Chondrocyte (in vitro differentiated cells): Measurements from ENCODE around the gene SRPRB. TPM values are rescaled to one million over a fixed set of nuclear protein-coding genes. Genes with fewer than 3 reads are reported as not detected.

ENCODE experiments used
- DNase-seq: peaks from one replicate; pipeline ENCODE4 v3.0.0; 2021; ENCODE audit warnings: mixed read lengths, low spot score
- H3K27ac Mint-ChIP-seq: one replicate; pipeline ENCODE4 v1.8.0; 2021; ENCODE audit warnings: mild to moderate bottlenecking, moderate library complexity, mixed read lengths; ENCODE audit not compliant: unreplicated experiment
- H3K27me3 Mint-ChIP-seq: 2 replicates; pipeline ENCODE4 v1.8.0; 2021; ENCODE audit warnings: low read depth, mixed read lengths
- H3K36me3 Mint-ChIP-seq: 2 replicates; pipeline ENCODE4 v1.8.0; 2021; ENCODE audit warnings: low read depth, mixed read lengths
- H3K4me1 Mint-ChIP-seq: 2 replicates; pipeline ENCODE4 v1.8.0; 2021; ENCODE audit warnings: low read depth, mild to moderate bottlenecking, mixed read lengths
- H3K4me3 Mint-ChIP-seq: one replicate; pipeline ENCODE4 v1.8.0; 2021; ENCODE audit warnings: mild to moderate bottlenecking, moderate library complexity, mixed read lengths; ENCODE audit not compliant: unreplicated experiment
- H3K9me3 Mint-ChIP-seq: 2 replicates; pipeline ENCODE4 v1.8.0; 2021; ENCODE audit warnings: low read depth, mixed read lengths
- CTCF ChIP-seq: fragments of 200-600 bp; sonication (generic); IDR thresholded peaks from 2 replicates; pipeline ENCODE4 v1.5.0; 2021; ENCODE audit warnings: antibody characterized with exemption, mild to moderate bottlenecking, moderate library complexity
- total RNA-seq: library from RNA; stranded (reverse); gene quantifications from 3 replicates; pipeline ENCODE4 v1.2.1, GENCODE V29; 2021

SRPRB gene
- total RNA-seq, 1 donor from 2014 or later, result 99.3 TPM

GRCh38 chr3:133837487-133838295 lies 32.1 kb downstream of the SRPRB start:
- Mint-ChIP-seq H3K27me3 (no peaks in the 10 kb centered on the region), H3K27ac (no peak overlapping the region), H3K9me3 (no peaks in the 10 kb centered on the region), H3K4me1 (no peaks in the 10 kb centered on the region), H3K36me3 (peaks cover 23% of the 10 kb centered on the region), H3K4me3 (no peak overlapping the region)
- DNase-seq, result no peak
- TF ChIP-seq CTCF, result no peak

DNA sequence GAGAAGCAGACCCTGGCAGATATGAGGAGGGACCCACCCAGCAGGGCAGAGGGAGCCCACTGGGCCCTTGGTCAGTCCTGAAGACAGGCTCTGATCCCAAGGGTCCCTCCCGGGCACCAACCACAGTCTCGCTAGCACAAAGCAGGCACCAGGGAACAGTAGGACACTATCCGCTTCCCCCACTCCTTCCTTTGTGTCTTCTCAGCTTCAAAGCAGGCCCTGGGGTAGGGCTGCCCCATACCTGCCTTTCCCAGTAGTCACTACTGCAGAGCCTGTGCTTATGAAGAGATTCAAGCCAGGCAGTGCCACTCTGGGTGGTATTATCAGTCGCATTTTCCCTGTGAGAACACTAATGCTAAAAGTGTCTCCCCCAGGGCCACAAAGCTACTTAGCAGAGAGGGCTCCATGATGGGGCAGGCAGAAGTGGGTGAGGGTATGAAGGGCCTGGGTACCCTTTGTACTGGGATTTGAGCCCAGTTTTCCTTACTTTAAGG lies 32.7 kb downstream of the SRPRB start:
- Mint-ChIP-seq H3K36me3 (peaks cover 20% of the 10 kb centered on the region), H3K4me3 (no peak overlapping the region), H3K27ac (no peak overlapping the region), H3K4me1 (no peaks in the 10 kb centered on the region), H3K27me3 (no peaks in the 10 kb centered on the region), H3K9me3 (no peaks in the 10 kb centered on the region)
- no peak for DNase-seq
- no peak for TF ChIP-seq CTCF

DNA sequence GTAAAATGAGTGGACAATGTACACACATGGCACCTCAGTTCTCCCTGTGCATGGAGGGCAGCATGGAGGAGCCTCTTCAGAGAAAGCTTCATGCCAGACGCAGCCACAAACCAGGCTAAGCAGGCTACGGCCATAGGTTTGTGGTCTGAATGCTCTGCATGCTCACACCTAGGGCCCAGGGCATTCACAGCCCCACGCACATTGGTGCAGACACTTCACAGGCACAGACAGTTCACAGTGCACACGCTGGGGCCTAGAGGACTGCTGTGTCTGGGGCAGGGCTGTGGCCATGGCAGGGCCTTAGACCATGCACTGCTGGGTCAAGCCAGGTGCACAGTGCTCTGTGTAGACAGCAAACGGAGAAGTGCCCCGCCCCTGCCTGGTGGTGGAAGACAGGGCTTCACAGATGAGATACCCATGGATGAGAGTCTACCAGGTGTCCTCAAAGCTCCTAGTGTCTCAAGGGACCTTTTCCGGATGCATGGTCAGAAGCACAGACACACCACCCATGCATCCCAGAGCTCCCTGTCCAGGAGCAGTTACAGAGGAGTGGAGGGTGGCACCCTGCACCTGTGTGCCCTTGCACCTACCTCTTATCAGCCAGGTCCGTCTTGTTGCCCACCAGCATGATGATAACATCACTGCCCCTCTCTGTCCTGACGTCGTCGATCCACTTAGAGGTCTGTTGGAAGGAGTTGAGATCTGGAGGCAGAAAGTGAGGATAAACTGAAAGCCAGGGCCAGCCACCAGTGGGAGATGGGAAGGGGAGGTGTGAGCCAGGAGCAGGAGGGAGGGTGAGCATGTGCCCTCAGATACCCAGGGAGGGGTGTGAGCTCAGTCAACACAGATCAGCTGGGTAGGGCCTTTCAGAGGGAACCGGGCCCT lies 33.5 kb downstream of the SRPRB start:
- TF ChIP-seq CTCF, result no peak
- H3K9me3 Mint-ChIP-seq, result no peaks in the 10 kb centered on the region
- no peak overlapping the region for H3K27ac Mint-ChIP-seq
- peaks cover 20% of the 10 kb centered on the region for H3K36me3 Mint-ChIP-seq
- DNase-seq, result no peak
- H3K4me3 Mint-ChIP-seq, result no peak overlapping the region
- no peaks in the 10 kb centered on the region for H3K27me3 Mint-ChIP-seq
- H3K4me1 Mint-ChIP-seq, result peaks cover 7% of the 10 kb centered on the region

DNA sequence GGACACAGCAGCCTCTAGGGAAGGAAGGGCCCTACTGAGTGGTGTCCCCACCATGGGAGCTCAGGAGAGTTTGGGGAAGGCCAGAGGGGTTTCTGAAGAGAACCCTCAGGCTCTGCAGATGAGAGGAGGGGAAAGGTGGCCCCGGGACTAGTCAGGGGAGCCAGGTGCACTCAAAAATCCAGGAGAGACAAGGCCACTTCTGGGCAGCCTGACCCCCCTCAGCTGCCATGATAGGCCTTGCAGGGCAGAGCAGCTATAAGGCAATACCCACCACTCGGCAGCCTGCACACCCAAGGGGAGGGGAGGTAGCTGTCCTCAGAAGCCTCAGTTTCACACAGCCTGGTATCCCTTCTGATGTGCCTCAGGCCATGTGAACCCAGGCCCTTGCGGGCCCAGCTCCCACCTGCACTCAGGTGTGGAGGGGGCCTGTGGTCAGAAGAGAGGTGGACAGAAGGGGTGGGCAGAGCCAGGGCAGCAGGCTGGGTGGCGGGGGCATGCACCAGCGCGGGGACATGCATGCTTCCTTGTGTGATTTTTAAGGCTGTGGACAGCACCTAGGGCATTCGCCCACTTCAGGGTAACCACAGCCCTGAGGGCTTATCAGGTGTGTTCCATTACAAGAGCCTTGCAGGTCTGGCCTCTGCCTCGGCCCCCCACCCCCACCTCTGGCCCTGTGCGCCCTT lies 34.6 kb downstream of the SRPRB start:
- H3K4me1 Mint-ChIP-seq, result peaks cover 9% of the 10 kb centered on the region
- H3K27me3 Mint-ChIP-seq, result no peaks in the 10 kb centered on the region
- DNase-seq, result no peak
- no peak overlapping the region for H3K4me3 Mint-ChIP-seq
- peaks cover 17% of the 10 kb centered on the region for H3K36me3 Mint-ChIP-seq
- no peaks in the 10 kb centered on the region for H3K9me3 Mint-ChIP-seq
- H3K27ac Mint-ChIP-seq, result no peak overlapping the region
- no peak for TF ChIP-seq CTCF

GRCh38 chr3:133840767-133841166 lies 35.2 kb downstream of the SRPRB start:
- peaks cover 9% of the 10 kb centered on the region for H3K4me1 Mint-ChIP-seq
- DNase-seq, result no peak
- TF ChIP-seq CTCF, result no peak
- no peaks in the 10 kb centered on the region for H3K27me3 Mint-ChIP-seq
- no peak overlapping the region for H3K27ac Mint-ChIP-seq
- H3K9me3 Mint-ChIP-seq, result no peaks in the 10 kb centered on the region
- H3K36me3 Mint-ChIP-seq, result peaks cover 16% of the 10 kb centered on the region
- no peak overlapping the region for H3K4me3 Mint-ChIP-seq
